WERI-Rb-1 (cell line): ENCODE measurements around the gene ASS1.

Experiments
- DNase-seq: peaks from one replicate; pipeline ENCODE4 v3.0.0-alpha.2; 2020
- H3K27ac ChIP-seq: fragments of 250-450 bp; sonication (Bioruptor Pico); 2 replicates; pipeline ENCODE4 v1.5.1; 2020; ENCODE audit warnings: mild to moderate bottlenecking, moderate library complexity
- H3K27me3 ChIP-seq: fragments of 250-450 bp; sonication (Bioruptor Pico); 2 replicates; pipeline ENCODE4 v1.5.1; 2021; ENCODE audit warnings: mild to moderate bottlenecking, low read depth, moderate library complexity; ENCODE audit not compliant: insufficient read depth, severe bottlenecking
- H3K36me3 ChIP-seq: fragments of 250-450 bp; sonication (Bioruptor Pico); 2 replicates; pipeline ENCODE4 v1.5.1; 2020; ENCODE audit warnings: mild to moderate bottlenecking, moderate library complexity
- H3K4me3 ChIP-seq: 2 replicates; pipeline ENCODE4 v1.5.1; 2011; ENCODE audit warnings: low read depth, mild to moderate bottlenecking, control low read depth, low read length
- H3K9me3 ChIP-seq: fragments of 250-450 bp; sonication (Bioruptor Pico); 2 replicates; pipeline ENCODE4 v1.5.1; 2021; ENCODE audit warnings: mild to moderate bottlenecking, moderate library complexity; ENCODE audit not compliant: severe bottlenecking
- CTCF ChIP-seq: IDR thresholded peaks from 2 replicates; pipeline ENCODE4 v1.5.1; 2011; ENCODE audit warnings: low read depth, mild to moderate bottlenecking, control low read depth, inconsistent platforms, low read length

ASS1 gene

DNA sequence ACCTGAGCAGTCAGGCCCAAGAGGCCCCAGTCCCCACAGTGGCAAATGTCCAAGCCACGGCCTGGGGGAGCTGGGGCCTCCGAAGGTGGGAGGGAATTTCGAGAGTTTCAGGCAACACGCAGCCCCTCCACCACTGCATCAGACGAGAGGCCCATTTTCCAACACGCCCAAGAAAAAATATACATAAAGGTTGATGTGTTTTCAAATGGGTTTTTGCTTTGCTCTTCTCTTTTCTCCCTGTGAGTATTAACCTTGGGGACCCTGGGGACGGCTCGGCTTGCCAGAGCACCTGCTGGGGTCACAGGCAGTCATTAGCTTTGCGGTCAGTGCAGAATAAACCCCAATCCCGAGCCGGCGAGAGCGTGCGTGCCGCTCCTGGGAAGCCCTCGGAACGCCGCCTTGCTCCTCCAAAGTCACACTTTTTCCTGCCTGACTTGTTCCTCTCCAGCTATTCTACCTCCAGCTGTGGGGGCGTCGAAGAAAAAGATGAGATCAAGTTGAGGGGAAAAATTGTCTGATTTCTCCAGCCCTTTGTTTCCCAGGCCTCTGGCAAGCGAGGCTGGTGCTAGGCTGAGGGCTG lies 31.5 kb downstream of the ASS1 start:
- no peaks in the 10 kb centered on the region for H3K9me3 ChIP-seq
- peak overlapping the region; percentile 32; the same call in 1 of the 2 replicates for H3K27ac ChIP-seq
- H3K27me3 ChIP-seq: no peaks in the 10 kb centered on the region
- TF ChIP-seq CTCF: no peak
- no peak for DNase-seq
- H3K36me3 ChIP-seq: peaks cover 31% of the 10 kb centered on the region
- H3K4me3 ChIP-seq: no peak overlapping the region

- TF ChIP-seq CTCF: no peak
- Histone ChIP-seq H3K27ac (peak overlapping the region; percentile 83), H3K36me3 (peaks cover 31% of the 10 kb centered on the region), H3K9me3 (no peaks in the 10 kb centered on the region), H3K4me3 (no peak overlapping the region), H3K27me3 (no peaks in the 10 kb centered on the region)
- no peak for DNase-seq
These were observed 32.8 kb downstream of the ASS1 start for GRCh38 chr9:130477564-130477963.

DNA sequence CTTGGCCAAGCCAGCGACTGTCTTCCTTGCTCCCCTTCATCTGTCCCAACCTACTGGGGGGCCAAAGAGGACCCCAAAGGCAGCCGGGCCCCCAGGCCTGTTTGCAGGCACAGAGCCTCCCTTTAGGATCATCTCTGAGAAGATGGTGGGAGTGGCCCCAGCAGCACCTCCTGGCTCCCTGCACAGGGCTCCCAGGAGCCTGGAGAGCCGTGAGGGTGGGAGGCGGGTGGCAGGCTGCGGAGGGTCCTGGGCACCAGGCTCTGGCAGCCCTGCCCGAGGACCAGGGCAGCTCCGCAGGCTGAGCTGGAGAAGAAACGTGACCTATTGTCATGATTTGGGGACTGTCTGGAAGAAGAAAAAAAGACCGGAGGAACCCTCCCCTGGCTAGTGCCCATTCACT lies 33.4 kb downstream of the ASS1 start:
- peaks cover 25% of the 10 kb centered on the region for H3K36me3 ChIP-seq
- no peaks in the 10 kb centered on the region for H3K27me3 ChIP-seq
- H3K27ac ChIP-seq: peak overlapping the region; percentile 83
- DNase-seq: no peak
- H3K9me3 ChIP-seq: no peaks in the 10 kb centered on the region
- no peak overlapping the region for H3K4me3 ChIP-seq
- no peak for TF ChIP-seq CTCF

DNA sequence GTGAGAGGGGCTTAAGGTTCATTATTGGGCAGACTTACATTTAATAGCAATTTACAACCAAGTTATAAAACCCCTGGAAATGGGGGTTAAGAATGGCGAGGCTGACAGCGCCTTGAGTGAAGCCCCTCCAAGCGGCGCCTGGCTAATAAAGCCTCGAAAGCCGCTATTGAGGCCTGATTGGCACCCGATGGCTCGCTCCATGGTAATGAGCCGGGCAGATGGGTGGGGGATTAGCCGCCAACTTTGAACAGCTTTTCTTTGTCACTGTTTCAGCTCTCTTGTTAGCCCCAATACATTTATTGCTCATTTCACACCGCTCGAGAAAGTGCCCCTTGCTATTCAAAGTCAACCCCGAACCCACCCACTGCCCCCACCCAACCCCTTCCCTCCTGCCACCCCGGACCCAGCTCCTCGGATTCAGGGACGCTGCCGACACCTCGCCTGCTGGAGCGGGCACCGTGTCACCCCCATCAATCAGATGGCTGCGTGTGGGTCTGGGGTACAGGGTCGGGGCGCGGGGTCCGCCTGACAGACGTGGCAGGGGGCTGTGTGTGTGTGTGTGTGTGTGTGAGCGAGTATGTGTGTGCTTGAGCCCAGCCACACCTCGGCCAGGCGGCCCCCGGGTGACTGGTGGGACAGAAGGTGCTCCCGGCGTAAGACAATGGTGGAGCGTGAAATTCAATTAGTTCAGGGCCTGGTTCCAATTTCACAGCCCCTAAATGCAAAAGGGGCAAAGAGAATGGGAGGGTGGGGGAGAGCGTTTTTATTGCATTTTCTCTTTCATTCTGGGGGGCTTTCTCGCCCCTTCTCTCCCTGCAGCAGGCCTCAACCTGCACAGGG lies 34.2 kb downstream of the ASS1 start:
- Histone ChIP-seq H3K27ac (peak overlapping the region; percentile 83), H3K27me3 (no peaks in the 10 kb centered on the region), H3K36me3 (peaks cover 28% of the 10 kb centered on the region), H3K4me3 (no peak overlapping the region; the same call in 1 of the 2 replicates), H3K9me3 (no peaks in the 10 kb centered on the region)
- no peak for TF ChIP-seq CTCF
- peak; percentile 91 for DNase-seq

GRCh38 chr9:130479587-130479986 lies 34.8 kb downstream of the ASS1 start:
- no peak for DNase-seq
- Histone ChIP-seq H3K27ac (peak overlapping the region; percentile 83), H3K36me3 (peaks cover 30% of the 10 kb centered on the region), H3K27me3 (no peaks in the 10 kb centered on the region), H3K4me3 (no peak overlapping the region), H3K9me3 (no peaks in the 10 kb centered on the region)
- TF ChIP-seq CTCF: no peak

GRCh38 chr9:130480673-130481072 lies 35.9 kb downstream of the ASS1 start:
- peaks cover 30% of the 10 kb centered on the region for H3K36me3 ChIP-seq
- H3K27me3 ChIP-seq: no peaks in the 10 kb centered on the region
- H3K27ac ChIP-seq: peak overlapping the region; percentile 83
- peak; percentile 58 for DNase-seq
- peak; percentile 83 for TF ChIP-seq CTCF
- no peak overlapping the region for H3K4me3 ChIP-seq
- no peaks in the 10 kb centered on the region for H3K9me3 ChIP-seq
